Esophagus muscularis mucosa (tissue), 4 donors: ENCODE measurements around the gene FAM89B.

Source experiments
- EP300 ChIP-seq: sonication (generic); formaldehyde crosslinking; IDR thresholded peaks from one replicate; pipeline ENCODE4 v1.6.1; 2017; ENCODE audit warnings: antibody characterized with exemption
- POLR2A ChIP-seq: fragments of 450-650 bp; IDR thresholded peaks from one replicate; pipeline ENCODE4 v1.6.1; 2017; ENCODE audit warnings: antibody characterized with exemption, moderate library complexity, mild to moderate bottlenecking, low read depth
- POLR2AphosphoS5 ChIP-seq, 2 donors: sonication (generic); formaldehyde crosslinking; IDR thresholded peaks; one replicate each; pipeline ENCODE4 v1.6.1; 2017; ENCODE audit warnings: antibody characterized with exemption in 2 of 2
- TF ChIP-seq, protein P1 (sequence below), 3 experiments: fragments of 200-600 bp in 2 of 3; fragments of 450-650 bp in 1 of 3; sonication (generic) in 2 of 3; IDR thresholded peaks; one replicate each; pipeline ENCODE4 v1.5.1; 2017 to 2019; ENCODE audit warnings: antibody characterized with exemption in 3 of 3, mild to moderate bottlenecking in 2 of 3, moderate library complexity in 1 of 3

- TF ChIP-seq, protein P1, sequence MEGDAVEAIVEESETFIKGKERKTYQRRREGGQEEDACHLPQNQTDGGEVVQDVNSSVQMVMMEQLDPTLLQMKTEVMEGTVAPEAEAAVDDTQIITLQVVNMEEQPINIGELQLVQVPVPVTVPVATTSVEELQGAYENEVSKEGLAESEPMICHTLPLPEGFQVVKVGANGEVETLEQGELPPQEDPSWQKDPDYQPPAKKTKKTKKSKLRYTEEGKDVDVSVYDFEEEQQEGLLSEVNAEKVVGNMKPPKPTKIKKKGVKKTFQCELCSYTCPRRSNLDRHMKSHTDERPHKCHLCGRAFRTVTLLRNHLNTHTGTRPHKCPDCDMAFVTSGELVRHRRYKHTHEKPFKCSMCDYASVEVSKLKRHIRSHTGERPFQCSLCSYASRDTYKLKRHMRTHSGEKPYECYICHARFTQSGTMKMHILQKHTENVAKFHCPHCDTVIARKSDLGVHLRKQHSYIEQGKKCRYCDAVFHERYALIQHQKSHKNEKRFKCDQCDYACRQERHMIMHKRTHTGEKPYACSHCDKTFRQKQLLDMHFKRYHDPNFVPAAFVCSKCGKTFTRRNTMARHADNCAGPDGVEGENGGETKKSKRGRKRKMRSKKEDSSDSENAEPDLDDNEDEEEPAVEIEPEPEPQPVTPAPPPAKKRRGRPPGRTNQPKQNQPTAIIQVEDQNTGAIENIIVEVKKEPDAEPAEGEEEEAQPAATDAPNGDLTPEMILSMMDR (IDR thresholded peaks at IDR 0.05), result no peak
- no peak for TF ChIP-seq POLR2A
- no peak for TF ChIP-seq EP300
- TF ChIP-seq POLR2AphosphoS5 (IDR thresholded peaks at IDR 0.05), result peak in 1 of 2 donors; percentile 34
Observed at GRCh38 chr11:65585396-65586246, 13.3 kb downstream of the FAM89B start.
